ENCODE data around the gene BPIFB6.

DNA sequence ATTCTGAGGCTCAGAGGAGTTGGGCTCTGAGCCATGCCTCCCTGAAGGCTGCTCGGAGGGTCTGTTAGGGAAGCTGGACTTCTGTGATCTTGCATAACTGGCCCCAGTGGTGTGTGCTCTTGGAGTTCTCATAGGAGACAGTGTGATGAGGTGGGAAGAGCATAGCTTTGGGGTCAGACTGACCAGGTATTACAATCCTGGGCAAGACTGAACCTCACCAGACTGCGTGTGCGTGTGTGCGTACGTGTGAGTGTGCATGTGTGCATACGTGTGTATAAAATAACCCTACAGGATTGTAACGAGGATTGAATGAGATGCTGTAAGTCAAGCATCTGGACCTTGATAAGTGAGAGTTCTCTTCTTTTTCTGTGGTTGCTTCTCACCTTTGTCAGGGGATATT lies 13.9 kb upstream of the BPIFB6 start:
- TF ChIP-seq, protein P1, sequence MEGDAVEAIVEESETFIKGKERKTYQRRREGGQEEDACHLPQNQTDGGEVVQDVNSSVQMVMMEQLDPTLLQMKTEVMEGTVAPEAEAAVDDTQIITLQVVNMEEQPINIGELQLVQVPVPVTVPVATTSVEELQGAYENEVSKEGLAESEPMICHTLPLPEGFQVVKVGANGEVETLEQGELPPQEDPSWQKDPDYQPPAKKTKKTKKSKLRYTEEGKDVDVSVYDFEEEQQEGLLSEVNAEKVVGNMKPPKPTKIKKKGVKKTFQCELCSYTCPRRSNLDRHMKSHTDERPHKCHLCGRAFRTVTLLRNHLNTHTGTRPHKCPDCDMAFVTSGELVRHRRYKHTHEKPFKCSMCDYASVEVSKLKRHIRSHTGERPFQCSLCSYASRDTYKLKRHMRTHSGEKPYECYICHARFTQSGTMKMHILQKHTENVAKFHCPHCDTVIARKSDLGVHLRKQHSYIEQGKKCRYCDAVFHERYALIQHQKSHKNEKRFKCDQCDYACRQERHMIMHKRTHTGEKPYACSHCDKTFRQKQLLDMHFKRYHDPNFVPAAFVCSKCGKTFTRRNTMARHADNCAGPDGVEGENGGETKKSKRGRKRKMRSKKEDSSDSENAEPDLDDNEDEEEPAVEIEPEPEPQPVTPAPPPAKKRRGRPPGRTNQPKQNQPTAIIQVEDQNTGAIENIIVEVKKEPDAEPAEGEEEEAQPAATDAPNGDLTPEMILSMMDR (IDR thresholded peaks at IDR 0.05): no peak
- no peak for TF ChIP-seq POLR2AphosphoS5 (IDR thresholded peaks at IDR 0.05; ENCODE audit: low read depth, low read length)

All from Panc1 (cell line).